ENCODE results near the gene NRGN.

DNA sequence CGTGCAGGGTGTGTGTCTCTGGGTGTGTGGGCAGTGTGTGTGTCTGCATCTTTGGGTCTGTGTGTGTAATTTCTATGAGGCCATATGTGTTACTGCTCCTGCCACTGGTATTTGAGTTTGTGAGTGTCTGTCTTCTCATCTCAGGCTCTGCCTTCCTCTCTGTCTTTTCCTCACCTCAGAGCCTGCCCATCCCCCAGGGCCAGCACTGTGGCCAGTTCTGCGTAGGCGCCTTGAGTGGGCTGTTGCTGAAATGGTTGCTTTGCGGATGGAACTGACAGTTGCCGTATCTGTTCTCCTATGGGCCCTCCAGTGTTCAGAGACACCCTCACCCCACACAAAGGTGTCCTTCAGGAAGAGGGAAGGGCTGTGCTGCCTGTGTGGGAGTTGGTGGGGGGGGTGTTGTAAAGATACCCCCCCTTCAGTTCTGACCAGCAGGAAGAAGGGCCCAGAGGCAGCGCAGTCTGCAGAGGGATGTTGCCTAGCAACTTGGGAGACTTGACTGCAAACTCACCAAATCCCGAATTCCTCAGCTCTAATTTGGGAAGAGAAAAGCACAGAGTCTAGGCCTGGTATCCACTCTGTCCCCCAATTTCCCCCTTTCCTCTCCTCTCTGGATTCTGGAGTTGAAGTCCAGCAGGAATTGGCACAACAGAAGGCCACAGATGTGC lies 2.0 kb upstream of the NRGN start:
- no peak for TF ChIP-seq POLR2A (IDR thresholded peaks at IDR 0.05)
- TF ChIP-seq, protein P1, sequence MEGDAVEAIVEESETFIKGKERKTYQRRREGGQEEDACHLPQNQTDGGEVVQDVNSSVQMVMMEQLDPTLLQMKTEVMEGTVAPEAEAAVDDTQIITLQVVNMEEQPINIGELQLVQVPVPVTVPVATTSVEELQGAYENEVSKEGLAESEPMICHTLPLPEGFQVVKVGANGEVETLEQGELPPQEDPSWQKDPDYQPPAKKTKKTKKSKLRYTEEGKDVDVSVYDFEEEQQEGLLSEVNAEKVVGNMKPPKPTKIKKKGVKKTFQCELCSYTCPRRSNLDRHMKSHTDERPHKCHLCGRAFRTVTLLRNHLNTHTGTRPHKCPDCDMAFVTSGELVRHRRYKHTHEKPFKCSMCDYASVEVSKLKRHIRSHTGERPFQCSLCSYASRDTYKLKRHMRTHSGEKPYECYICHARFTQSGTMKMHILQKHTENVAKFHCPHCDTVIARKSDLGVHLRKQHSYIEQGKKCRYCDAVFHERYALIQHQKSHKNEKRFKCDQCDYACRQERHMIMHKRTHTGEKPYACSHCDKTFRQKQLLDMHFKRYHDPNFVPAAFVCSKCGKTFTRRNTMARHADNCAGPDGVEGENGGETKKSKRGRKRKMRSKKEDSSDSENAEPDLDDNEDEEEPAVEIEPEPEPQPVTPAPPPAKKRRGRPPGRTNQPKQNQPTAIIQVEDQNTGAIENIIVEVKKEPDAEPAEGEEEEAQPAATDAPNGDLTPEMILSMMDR (IDR thresholded peaks at IDR 0.05 in 4 of 5, conservative IDR thresholded peaks at IDR 0.05 in 1 of 5), result no peak
